ENCODE results near the gene BAHCC1. TPM values are rescaled to one million over a fixed set of nuclear protein-coding genes. Genes with fewer than 3 reads are reported as not detected.
A peak's percentile ranks its signal among the peaks of the same experiment; 100 is the strongest.

The BAHCC1 gene
- total RNA-seq, 1 experiment from 2014 or later: 3.1 TPM

DNA sequence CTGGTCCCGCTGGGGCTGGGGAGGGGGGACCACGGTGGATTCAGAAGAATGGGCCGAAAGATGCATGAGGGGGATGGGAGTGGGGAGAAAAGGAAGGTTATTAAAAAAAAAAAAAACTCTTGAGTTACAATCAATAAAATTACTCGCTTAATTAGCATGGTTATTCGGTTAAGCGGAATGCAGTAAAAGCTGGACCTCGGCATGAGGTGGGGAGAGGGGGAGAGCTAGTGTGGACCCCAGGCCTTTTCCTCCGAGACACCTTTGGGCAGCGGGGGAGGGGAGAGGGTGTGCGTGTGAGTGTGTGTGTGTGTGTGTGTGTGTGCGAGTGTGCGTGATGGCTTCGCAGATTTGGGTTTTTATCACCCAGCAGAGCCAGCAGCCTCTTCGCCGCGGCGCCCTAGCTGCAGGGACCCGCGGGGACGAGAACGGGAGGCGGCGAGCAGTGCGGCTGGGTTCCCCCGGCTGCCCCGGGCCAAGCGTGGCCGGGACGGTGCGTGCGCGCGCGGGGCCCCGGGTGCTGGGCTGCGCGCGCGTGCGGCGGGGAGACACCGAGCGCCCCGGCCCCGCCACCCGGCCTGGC lies 3.7 kb downstream of the BAHCC1 start:
- H3K9ac ChIP-seq (ENCODE audit: extremely low read depth, insufficient read length, low read length): no peak overlapping the region
- H3K27me3 Mint-ChIP-seq (ENCODE audit: low read depth): peaks cover 61% of the 10 kb centered on the region
- TF ChIP-seq CTCF (conservative IDR thresholded peaks at IDR 0.05): no peak
- no peak overlapping the region for H3K27ac ChIP-seq (ENCODE audit: insufficient read length, low read depth, low read length)
- H2BK15ac ChIP-seq (ENCODE audit: low read depth, low read length): no peak overlapping the region
- H4K8ac ChIP-seq (replicated peaks; ENCODE audit: insufficient read length, low read depth, low read length): no peak overlapping the region
- peaks cover 0 to 3% of the 10 kb centered on the region in 2 experiments; a peak in 1 of 5 replicates for H3K9me3 Mint-ChIP-seq
- no peak overlapping the region for H2AFZ ChIP-seq (ENCODE audit: low read length)
- no peaks in the 10 kb centered on the region for H3K79me1 ChIP-seq (ENCODE audit: insufficient read depth, low read depth, low read length, poor library complexity, severe bottlenecking)
- no peak overlapping the region for H4K5ac ChIP-seq (ENCODE audit: insufficient read length, low read depth, low read length)
- H3K56ac ChIP-seq (ENCODE audit: insufficient read length, low read depth, low read length): no peak overlapping the region
- H2BK12ac ChIP-seq (ENCODE audit: insufficient read length, low read depth, low read length): no peak overlapping the region
- H3K23me2 ChIP-seq (ENCODE audit: insufficient read length, low read depth, low read length, poor library complexity, severe bottlenecking): peaks cover 41% of the 10 kb centered on the region
- H3K4me3 Mint-ChIP-seq: peak overlapping the region; percentile 55 to 89
- peak overlapping the region in 1 of 3 experiments; percentile 77; a peak in 1 of 7 replicates for H3K27ac Mint-ChIP-seq
- H3K23ac ChIP-seq (ENCODE audit: insufficient read length, low read depth, low read length): no peak overlapping the region
- H2AK5ac ChIP-seq (ENCODE audit: insufficient read length, low read length): no peak overlapping the region
- no peak overlapping the region for H4K91ac ChIP-seq (ENCODE audit: insufficient read length, low read depth, low read length)
- no peak overlapping the region for H3K14ac ChIP-seq (ENCODE audit: insufficient read depth, low read length)
- peaks cover 45 to 61% of the 10 kb centered on the region in 2 experiments for H3K4me1 Mint-ChIP-seq
- no peak overlapping the region for H2BK20ac ChIP-seq (ENCODE audit: low read depth, low read length, poor library complexity, severe bottlenecking)
- DNase-seq: no peak
- H3K18ac ChIP-seq (ENCODE audit: insufficient read length, low read depth, low read length): no peak overlapping the region
- H3K4me2 ChIP-seq (ENCODE audit: insufficient read depth, insufficient read length, low read length): peak overlapping the region; percentile 13
- no peaks in the 10 kb centered on the region for H3K79me2 ChIP-seq (ENCODE audit: insufficient read depth, low read length)
- H2BK5ac ChIP-seq (ENCODE audit: insufficient read length, low read length): no peak overlapping the region
- H4K20me1 ChIP-seq (ENCODE audit: control insufficient read depth, insufficient read depth, insufficient read length): peaks cover 3% of the 10 kb centered on the region
- H3K4ac ChIP-seq (ENCODE audit: low read depth, low read length): no peak overlapping the region
- no peak overlapping the region for H2BK120ac ChIP-seq (ENCODE audit: low read depth, low read length, poor library complexity, severe bottlenecking)
- no peaks in the 10 kb centered on the region for H3K9me3 ChIP-seq (ENCODE audit: control insufficient read depth, low read depth, low read length)
- H3T11ph ChIP-seq (ENCODE audit: low read length): no peak overlapping the region
- WGBS (ENCODE audit: extremely low coverage, insufficient read length, low lambda C conversion rate): no CpG with 5 or more reads among the region's 46 CpGs
- H3K36me3 Mint-ChIP-seq (ENCODE audit: insufficient read depth in 1 of 3, low read depth in 3 of 3): peaks cover 0 to 2% (median 0%) of the 10 kb centered on the region in 3 experiments; a peak in 1 of 7 replicates
- H3K27me3 ChIP-seq (ENCODE audit: insufficient read depth, low read length): peaks cover 29% of the 10 kb centered on the region; the same call in 1 of the 2 replicates
- H3K4me1 ChIP-seq (ENCODE audit: insufficient read depth, low read length): no peaks in the 10 kb centered on the region; the same call in 1 of the 2 replicates
